Pons (tissue), 1 donor: ENCODE data around the gene DUSP5.

Experiments
- DNase-seq: peaks from one replicate; pipeline ENCODE4 v3.0.0-alpha.2; 2016; ENCODE audit warnings: low spot score

The DUSP5 gene

GRCh38 chr10:110546499-110547110, 48.9 kb downstream of the DUSP5 start:
- no peak for DNase-seq

- DNase-seq: peak; percentile 75
Observed at GRCh38 chr10:110547139-110547761, 49.5 kb downstream of the DUSP5 start.

GRCh38 chr10:110548002-110548401, 50.3 kb downstream of the DUSP5 start:
- no peak for DNase-seq

- no peak for DNase-seq
Observed at GRCh38 chr10:110549211-110549610, 51.5 kb downstream of the DUSP5 start.

- no peak for DNase-seq
Observed at GRCh38 chr10:110553905-110554304, 56.2 kb downstream of the DUSP5 start.

- DNase-seq: no peak
Observed at GRCh38 chr10:110556296-110556695, 58.6 kb downstream of the DUSP5 start.

GRCh38 chr10:110556969-110557601, 59.4 kb downstream of the DUSP5 start:
- no peak for DNase-seq

GRCh38 chr10:110558041-110558440, 60.3 kb downstream of the DUSP5 start:
- no peak for DNase-seq

- DNase-seq: no peak
Observed at GRCh38 chr10:110560012-110560411, 62.3 kb downstream of the DUSP5 start.
